Right ventricle myocardium inferior (tissue), 1 donor: Measurements from ENCODE around the gene PSAP. TPM values are rescaled to one million over a fixed set of nuclear protein-coding genes. Genes with fewer than 3 reads are reported as not detected.

Experiments used
- ATAC-seq: fragments of 200-7000 bp; cut with Tn5 transposase; one replicate; pipeline ENCODE4 v1.9.1; 2020; ENCODE audit warnings: mild to moderate bottlenecking, moderate library complexity
- DNase-seq: peaks from one replicate; pipeline ENCODE4 v3.0.0; 2021; ENCODE audit errors: missing footprints
- intact Hi-C: fragments of 100-400 bp; cut with DNase I; formaldehyde crosslinking; loops from one replicate; pipeline ENCODE4 v1.11.0; 2022
- total RNA-seq: library from RNA; stranded (reverse); fragmentation: NEBNext Ultra II Directional; extraction: Animal tissue kit (Norgen Biotek cat#: 25700); gene quantifications from one replicate; pipeline ENCODE4 v1.2.1, GENCODE V29; 2021
- donor health status: DM: no; HTN: yes; CAD: no; lungs with severe emphysema.

Gene PSAP
- total RNA-seq, 1 donor from 2014 or later = 1,777 TPM

DNA sequence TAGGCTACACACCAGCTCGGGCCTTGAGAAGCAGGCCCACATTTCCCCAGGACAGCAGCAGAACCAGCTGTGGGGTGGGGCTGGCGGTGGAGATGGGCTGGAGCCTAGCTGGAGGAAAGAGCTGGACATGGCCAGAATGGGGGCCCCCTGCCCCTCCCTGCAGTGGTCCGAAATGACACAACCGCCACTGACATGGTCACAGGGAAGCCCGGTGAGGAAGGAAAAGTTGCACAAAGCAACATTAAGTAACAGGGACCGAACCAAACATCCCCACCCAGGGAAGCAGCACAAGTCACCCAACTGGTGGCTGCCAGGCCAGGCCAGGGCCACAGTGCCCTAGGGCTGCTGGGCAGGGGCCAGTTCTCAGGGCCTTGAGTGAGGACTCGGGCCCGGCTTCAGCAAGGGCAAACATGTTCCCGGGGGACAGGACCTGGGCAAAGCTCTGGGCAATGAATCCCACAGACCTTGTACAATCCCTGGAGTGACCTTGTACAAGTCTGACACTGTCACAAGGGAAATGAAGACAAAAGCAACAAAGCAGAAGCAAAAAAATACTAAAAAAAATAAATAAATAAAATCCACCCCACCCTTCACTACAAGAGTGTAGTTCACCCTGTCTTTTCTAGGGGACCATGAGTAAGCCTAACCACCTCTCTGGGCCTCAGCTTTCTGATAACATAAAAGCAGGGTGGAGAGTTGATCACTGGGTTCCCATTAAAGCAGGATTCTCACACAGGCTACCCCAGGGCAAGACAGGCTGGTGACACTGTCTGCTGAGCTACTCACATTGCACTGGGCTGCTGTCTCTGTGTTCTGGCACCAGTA, 33.0 kb downstream of the PSAP start:
- DNase-seq (peak; percentile 89), ATAC-seq (peak; percentile 77)
- intact Hi-C loops = no loop called here

DNA sequence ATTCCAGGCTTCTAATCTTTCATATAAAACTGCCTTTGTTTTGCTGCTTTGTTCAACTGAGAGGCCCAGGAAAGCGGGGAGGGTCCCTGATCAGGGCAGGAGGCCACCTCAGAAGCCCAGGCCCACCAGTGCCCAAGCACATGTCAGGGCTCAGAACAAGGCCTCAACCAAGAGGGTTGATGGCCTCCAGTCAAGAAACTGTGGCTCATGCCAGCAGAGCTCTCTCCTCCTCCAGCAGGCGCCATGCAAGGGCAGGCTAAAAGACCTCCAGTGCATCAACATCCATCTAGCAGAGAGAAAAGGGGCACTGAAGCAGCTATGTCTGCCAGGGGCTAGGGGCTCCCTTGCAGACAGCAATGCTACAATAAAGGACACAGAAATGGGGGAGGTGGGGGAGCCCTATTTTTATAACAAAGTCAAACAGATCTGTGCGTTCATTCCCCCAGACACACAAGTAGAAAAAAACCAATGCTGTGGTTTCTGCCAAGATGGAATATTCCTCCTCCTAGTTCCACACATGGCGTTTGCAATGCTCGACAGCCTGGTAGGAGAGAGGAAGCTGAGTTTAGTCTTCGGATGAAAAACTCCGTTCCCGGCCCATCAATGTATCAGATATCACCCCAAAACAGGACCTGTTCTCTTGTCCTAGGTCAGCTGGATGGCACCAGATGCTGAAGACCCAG, 34.0 kb downstream of the PSAP start:
- DNase-seq (no peak), ATAC-seq (no peak)
- intact Hi-C loops = no loop called here

DNA sequence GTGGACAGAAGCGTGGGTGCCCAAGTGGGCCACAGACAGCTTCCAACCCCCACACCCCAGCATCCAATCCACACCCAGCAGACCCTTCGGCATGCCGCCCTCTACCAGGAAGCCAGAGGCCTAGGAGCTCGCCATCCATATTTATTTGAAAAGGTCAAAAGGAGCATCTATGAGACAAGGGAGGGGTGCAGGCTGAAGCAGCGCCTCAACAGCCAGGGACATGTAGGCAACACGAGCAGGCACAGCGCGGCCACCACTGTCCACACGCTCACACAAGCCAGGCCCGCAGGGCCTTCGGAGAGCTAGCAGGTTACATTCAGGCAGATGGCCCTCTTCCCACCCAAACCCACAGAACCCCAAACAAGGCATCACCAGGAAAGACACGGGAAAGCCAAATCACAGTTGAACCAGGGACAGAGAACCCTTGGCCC, 34.6 kb downstream of the PSAP start:
- no peak for DNase-seq
- intact Hi-C loops = no loop called here
- ATAC-seq = no peak

DNA sequence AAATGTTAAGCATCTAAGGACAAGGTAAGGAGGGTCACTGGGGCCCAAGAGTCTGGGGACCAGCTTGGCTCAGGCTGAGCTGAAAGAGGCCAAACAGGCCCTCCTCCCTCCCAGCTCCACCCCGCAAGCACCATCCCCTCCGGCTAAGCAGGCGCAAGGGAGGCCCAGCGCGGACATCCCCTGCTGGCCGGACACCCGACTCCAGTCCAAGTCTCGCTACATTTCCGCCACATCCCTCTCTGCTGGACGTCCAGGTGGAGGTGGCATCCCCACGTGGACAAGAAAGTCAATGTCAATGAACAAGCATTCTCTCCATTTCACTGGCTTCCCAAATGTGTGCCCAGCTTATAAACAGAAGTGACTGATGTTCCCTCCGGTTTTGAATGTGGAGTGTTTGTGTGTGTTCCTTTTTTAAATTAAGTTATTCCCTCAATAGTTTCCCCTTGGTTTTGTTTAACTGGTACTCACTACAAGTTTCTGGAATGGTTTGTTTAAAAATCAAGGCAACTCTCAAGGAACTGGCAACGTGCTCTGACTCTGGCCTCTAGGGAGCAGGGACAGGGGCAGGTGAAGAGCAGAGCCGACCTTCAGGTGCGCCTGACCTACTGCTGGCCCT, 35.4 kb downstream of the PSAP start:
- intact Hi-C loops = no loop called here
- DNase-seq = no peak
- no peak for ATAC-seq

DNA sequence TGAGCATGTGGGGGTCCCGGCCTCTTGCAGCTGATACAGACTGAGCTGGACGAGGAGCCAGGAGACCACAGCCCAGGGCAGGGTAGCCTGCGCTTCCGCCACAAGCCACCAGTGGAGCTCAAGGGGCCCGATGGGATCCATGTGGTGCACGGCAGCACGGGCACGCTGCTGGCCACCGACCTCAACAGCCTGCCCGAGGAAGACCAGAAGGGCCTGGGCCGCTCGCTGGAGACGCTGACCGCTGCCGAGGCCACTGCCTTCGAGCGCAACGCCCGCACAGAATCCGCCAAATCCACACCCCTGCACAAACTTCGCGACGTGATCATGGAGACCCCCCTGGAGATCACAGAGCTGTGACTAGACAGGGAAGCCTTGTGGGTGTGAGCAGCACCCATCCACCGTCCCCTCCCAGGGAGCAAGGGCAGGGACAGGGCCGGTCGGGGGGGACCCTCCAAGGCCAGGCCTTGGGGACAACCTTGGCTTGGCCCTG, 36.1 kb downstream of the PSAP start:
- ATAC-seq (no peak), DNase-seq (no peak)
- intact Hi-C loops = loop anchor here (5.0 kb wide), 2 partner anchors 108 to 433 kb away; no protein-coding TSS in a partner anchor

DNA sequence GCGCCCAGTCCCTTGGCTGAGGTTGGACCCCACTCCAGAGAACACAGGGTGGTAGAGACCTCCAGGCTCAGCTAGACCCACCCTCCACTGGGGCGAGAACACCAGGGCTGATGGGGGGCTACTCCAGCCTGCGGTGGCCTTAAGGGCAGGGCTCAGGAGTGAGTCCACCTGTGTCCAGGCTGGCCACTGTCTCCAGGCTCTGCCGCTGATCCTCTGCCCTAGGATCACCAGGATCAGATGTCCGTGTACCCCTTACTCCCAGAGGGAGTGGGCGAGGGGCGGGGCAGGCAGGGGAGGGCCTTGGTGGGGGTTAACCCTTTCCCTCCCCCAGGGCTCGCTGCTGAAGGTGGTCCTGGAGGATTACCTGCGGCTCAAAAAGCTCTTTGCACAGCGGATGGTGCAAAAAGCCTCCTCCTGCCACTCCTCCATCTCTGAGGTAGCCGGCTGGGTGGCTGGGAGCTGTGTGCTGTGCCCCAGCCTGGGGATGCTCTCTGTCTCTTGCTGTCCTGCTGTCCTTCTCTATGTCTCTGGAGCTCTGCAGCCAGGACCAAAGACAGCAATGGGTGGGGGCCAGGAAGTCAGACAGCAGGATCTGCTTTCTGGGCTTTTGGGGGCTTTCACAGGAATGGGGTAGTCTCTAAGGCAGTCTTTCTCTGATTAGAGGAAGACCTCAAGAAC, 38.0 kb downstream of the PSAP start:
- no peak for DNase-seq
- intact Hi-C loops = loop anchor here (2.0 to 5.0 kb wide), 3 partner anchors 106 to 498 kb away; no protein-coding TSS in a partner anchor
- ATAC-seq = no peak

DNA sequence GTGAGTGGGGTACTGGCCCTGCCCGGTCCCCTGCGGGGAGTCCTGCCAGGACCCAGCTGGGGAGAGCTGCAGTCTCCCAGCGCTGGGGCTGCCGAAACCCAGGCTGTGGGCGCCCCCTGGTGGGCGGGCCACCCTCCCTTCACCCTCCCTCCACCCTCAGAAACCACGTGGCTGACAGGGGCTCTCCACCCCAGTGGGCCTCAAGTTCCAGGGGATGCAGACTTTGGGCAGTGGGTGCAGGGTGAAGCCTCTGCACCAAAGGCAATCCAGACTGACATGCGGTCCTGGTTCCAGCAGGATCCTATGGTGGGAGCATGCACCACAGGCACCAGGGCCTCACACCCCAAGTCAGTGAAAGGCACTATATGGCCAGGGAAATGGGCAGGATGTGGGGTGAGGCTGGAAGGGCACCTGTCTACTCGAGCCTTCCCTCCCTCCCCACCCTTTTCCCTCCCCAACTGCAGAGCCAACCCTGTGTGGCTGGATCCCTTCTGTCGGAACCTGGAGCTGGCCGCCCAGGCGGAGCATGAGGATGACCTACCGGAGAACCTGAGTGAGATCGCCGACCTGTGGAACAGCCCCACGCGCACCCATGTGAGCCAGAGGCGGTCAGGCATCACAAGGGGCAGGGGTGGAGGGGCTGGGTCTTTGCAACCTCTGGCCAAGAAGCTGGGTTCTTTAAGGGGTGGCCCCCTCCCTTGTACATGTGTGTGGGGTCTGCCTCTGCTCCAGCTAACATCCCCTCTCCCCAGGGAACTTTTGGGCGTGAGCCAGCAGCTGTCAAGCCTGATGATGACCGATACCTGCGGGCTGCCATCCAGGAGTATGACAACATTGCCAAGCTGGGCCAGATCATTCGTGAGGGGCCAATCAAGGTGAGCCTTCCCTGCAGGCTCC, 38.8 kb downstream of the PSAP start:
- peak; percentile 80 for ATAC-seq
- peak; percentile 87 for DNase-seq
- intact Hi-C loops = loop anchor here (2.0 to 5.0 kb wide), 3 partner anchors 105 to 497 kb away; no protein-coding TSS in a partner anchor

DNA sequence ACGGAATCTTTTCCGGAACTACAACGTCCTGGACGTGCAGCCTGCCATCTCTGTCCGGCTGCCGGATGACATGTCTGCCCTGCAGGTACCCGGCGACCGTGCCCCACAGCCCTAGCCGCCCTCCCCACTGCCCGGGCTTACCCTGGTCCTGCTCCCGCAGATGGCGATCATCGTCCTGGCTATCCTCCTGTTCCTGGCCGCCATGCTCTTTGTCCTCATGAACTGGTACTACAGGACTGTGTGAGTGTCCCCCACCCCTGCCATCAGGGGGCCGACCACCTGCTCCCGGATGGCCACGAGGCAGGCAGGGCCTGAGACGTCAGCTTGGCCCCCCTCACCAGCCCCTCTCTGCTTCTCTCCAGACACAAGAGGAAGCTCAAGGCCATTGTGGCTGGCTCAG, 39.7 kb downstream of the PSAP start:
- intact Hi-C loops = loop anchor here (5.0 kb wide), 2 partner anchors 104 to 429 kb away; no protein-coding TSS in a partner anchor
- DNase-seq (no peak), ATAC-seq (no peak)

DNA sequence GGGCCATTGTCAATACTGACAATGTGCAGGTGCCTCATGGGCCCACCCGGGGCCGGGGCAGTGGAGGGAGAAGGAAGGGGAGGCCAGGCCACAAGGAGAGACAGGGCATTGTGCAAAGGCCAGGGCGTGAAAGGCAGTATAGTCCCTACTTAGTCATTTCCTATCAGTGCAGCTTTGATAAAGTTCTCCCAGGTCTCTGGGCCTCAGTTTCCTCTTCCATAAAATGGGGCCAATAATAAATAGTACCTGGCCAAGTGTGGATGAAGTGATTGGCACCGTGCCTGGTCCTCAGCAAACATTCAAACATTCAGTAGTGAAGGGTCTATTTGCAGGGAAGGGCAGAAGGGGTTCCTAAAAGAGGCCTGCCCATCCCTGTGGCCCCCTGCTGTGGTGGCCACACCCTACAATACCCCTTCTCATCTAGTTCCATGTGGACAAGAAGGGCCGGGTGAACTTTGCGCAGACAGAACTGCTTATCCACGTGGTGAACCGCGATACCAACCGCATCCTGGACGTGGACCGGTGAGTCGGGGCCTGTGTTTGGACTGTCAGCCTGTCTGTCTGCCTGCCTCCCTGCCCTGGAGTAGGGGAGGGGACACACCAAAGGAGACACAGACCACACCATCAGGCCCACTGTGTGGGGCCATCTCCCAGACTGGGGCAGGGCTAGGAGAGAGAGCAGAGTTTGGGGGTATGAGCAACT, 40.9 kb downstream of the PSAP start:
- DNase-seq (no peak), ATAC-seq (no peak)
- intact Hi-C loops = loop anchor here (5.0 kb wide), 2 partner anchors 103 to 428 kb away; no protein-coding TSS in a partner anchor

DNA sequence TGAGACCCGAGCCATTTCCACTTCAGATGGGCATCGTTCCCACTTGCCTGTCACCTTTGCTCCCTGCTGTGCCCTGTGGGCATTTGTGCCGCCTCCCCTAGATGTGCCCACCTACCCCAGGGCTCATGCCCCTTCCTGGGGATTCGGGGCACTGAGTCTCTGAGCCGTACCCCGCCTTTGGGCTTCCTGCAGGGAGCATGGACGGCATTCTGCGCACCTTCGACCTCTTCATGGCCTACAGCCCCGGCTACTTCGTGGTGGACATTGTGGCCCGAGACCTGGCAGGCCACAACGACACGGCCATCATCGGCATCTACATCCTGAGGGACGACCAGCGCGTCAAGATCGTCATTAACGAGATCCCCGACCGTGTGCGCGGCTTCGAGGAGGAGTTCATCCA, 41.4 kb downstream of the PSAP start:
- ATAC-seq (no peak), DNase-seq (no peak)
- intact Hi-C loops = loop anchor here (5.0 kb wide), 2 partner anchors 102 to 427 kb away; no protein-coding TSS in a partner anchor

DNA sequence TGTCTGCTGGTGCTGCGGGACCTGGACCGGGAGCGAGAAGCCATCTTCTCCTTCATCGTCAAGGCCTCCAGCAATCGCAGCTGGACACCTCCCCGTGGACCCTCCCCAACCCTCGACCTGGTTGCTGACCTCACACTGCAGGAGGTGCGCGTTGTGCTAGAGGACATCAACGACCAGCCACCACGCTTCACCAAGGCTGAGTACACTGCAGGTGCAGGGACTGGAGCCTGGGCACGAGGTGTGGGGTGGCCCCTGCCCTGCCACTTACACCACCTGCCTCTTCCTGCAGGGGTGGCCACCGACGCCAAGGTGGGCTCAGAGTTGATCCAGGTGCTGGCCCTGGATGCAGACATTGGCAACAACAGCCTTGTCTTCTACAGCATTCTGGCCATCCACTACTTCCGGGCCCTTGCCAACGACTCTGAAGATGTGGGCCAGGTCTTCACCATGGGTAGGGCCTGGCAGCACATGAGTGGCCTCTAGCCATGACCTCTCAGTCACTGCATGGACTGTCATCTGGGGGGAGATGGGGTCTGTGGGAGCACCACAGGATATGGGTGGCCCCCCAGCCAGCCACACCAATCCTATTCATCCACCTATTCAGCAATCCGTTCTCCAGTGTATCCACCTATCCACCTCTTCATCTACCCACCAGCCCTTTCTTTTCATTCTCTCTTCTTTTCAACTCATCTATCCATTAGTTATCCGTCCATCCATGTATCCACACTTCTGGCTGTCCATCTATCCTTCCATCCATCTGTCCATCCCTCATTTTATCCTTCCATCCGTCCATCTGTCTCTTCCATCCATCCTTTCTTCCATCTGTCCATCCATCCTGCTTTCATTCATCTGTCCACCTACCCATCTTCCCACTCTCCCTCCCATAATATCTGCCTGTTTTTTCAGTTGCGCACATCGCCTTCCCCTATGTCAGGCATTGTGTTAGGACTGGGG, 43.2 kb downstream of the PSAP start:
- ATAC-seq (no peak), DNase-seq (no peak)
- intact Hi-C loops = no loop called here

DNA sequence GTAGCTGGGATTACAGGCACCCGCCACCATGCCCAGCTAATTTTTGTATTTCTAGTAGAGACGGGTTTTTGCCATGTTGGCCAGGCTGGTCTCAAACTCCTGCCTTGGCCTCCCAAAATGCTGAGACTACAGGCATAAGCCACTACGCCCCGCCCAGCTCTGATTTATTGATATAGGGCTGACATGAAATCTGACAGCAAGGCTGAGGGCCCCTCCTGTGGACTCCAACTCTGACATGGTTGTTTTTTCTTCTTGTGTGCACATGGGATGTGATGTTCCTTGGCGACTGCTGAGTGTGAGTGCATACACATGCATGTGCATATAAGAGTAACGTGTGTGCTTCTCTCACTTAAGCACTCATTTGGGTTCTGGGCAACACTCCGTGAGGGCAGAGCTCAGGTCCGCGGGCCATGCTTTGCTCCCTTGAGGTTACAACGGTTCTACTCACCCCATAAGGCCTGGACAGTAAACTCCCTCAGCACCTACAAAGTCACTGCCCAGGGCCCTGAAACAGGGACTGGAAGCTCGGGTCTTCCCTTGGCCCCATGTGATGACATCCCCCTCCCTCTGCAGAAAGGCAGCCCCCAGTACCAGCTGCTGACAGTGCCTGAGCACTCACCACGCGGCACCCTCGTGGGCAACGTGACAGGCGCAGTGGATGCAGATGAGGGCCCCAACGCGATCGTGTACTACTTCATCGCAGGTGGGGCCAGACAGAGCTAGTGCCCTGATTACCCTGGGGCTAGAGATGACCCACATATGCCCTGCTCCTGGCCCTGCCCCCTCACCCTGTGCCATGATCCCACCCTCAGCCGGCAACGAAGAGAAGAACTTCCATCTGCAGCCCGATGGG, 44.1 kb downstream of the PSAP start:
- ATAC-seq = no peak
- intact Hi-C loops = no loop called here
- no peak for DNase-seq

DNA sequence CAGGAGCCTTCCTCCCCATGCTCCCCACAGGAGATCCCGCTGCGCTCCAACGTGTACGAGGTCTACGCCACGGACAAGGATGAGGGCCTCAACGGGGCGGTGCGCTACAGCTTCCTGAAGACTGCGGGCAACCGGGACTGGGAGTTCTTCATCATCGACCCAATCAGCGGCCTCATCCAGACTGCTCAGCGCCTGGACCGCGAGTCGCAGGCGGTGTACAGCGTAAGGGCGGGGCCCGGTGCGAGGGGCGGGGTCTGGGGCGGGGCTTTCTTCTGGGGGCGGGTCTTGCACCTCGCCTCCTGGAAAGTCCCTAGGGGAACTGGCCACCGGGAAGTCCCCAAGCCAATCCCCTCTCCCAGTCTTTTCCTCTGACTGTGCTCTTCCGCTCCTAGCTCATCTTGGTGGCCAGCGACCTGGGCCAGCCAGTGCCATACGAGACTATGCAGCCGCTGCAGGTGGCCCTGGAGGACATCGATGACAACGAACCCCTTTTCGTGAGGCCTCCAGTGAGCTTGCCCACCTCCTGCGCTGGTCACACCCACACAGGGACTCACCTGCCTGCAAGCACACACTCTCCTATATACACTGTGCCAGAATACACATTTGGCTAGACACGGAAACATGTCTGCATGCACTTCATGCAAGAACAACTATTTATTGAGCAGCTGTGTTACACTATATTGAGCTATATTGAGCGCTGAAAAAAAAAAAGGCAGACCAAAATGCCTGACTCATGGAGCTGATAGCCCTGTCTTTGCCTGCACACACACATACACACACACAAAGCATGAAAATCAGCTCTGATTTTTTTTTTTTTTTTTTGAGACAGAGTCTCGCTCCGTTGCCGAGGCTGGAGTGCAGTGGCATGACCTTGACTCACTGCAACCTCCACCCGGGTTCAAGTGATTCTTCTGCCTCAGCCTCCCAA, 45.0 kb downstream of the PSAP start:
- ATAC-seq = peak; percentile 53
- DNase-seq = no peak
- intact Hi-C loops = no loop called here

DNA sequence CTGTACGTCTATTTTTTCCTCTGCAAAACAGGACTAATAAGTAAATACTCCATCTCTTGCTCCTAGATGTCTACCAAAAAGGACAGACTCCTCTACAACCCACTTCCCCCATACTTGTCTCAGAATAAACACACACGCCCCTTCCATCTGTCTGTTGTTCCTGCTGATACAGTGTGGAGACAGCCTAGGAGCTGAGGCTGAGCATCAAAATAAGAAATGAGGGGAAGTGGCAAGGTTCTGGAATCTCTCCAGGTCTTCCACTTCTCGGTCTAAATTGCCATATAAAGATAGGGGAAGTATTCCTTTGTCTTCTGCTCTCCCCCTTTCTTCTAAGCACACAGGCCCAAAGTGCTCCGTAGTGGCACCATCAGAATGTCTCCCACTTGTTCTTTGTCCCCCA, 47.0 kb downstream of the PSAP start:
- no peak for DNase-seq
- ATAC-seq = peak; percentile 61
- intact Hi-C loops = no loop called here
